ENCODE measurements around the gene PGLYRP2. TPM values are rescaled to one million over a fixed set of nuclear protein-coding genes. Genes with fewer than 3 reads are reported as not detected.
A peak's percentile ranks its signal among the peaks of the same experiment; 100 is the strongest.
"Not testable (repeated sequence)": the region's sequence is repeated elsewhere in the genome, so short reads cannot be mapped to it uniquely, and the experiment has no call there.

PGLYRP2 gene
- total RNA-seq, 2 experiments from 2014 or later: 0.25 to 0.27 TPM

GRCh38 chr19:15488489-15489226 lies 9.4 kb upstream of the PGLYRP2 start:
- POLR2A ChIA-PET: no interaction called here
- H3K36me3 Mint-ChIP-seq (ENCODE audit: low read depth): no peaks in the 10 kb centered on the region
- no peak for DNase-seq
- peaks cover 7% of the 10 kb centered on the region for H3K9me3 Mint-ChIP-seq
- no peak overlapping the region for H3K27ac Mint-ChIP-seq
- H3K4me3 Mint-ChIP-seq: no peak overlapping the region
- H3K27me3 Mint-ChIP-seq: peaks cover 2% of the 10 kb centered on the region
- CTCF ChIA-PET: no interaction called here
- ATAC-seq: no peak
- intact Hi-C loops (cut with micrococcal nuclease): no loop called here
- H3K4me1 Mint-ChIP-seq (ENCODE audit: low read depth): peaks cover 6% of the 10 kb centered on the region
- TF ChIP-seq CTCF (IDR thresholded peaks at IDR 0.05): no peak

GRCh38 chr19:15487038-15487437 lies 7.7 kb upstream of the PGLYRP2 start:
- Mint-ChIP-seq H3K27ac (no peak overlapping the region), H3K4me1 (ENCODE audit: low read depth) (peaks cover 16% of the 10 kb centered on the region), H3K4me3 (no peak overlapping the region), H3K9me3 (peaks cover 7% of the 10 kb centered on the region), H3K36me3 (ENCODE audit: low read depth) (no peaks in the 10 kb centered on the region), H3K27me3 (no peaks in the 10 kb centered on the region)
- intact Hi-C loops (cut with micrococcal nuclease): no loop called here
- TF ChIP-seq CTCF (IDR thresholded peaks at IDR 0.05): no peak
- POLR2A ChIA-PET: interaction anchor here (1.1 kb wide), 1 partner anchor 19 kb away, joined by 6 read pairs; no protein-coding TSS in a partner anchor
- DNase-seq (no peak), ATAC-seq (no peak)
- CTCF ChIA-PET: no interaction called here

- H3K27ac Mint-ChIP-seq; H3K27me3 Mint-ChIP-seq; H3K9me3 Mint-ChIP-seq; CTCF ChIA-PET; H3K36me3 Mint-ChIP-seq (ENCODE audit: low read depth); ATAC-seq; intact Hi-C loops (cut with micrococcal nuclease); DNase-seq; H3K4me3 Mint-ChIP-seq; POLR2A ChIA-PET: not testable (repeated sequence)
- peaks cover 16% of the 10 kb centered on the region for H3K4me1 Mint-ChIP-seq (ENCODE audit: low read depth)
Measured at GRCh38 chr19:15485768-15486167, 6.5 kb upstream of the PGLYRP2 start.

GRCh38 chr19:15480996-15481395 lies 1.7 kb upstream of the PGLYRP2 start:
- H3K9me3 Mint-ChIP-seq; DNase-seq; H3K36me3 Mint-ChIP-seq (ENCODE audit: low read depth); POLR2A ChIA-PET; H3K27me3 Mint-ChIP-seq; ATAC-seq; intact Hi-C loops (cut with micrococcal nuclease); H3K27ac Mint-ChIP-seq; H3K4me3 Mint-ChIP-seq: not testable (repeated sequence)
- CTCF ChIA-PET: interaction anchor here (1.4 kb wide), 1 partner anchor 74 kb away, joined by 6 read pairs; no protein-coding TSS in a partner anchor
- peaks cover 43% of the 10 kb centered on the region for H3K4me1 Mint-ChIP-seq (ENCODE audit: low read depth)

- H3K36me3 Mint-ChIP-seq (ENCODE audit: low read depth): no peaks in the 10 kb centered on the region
- CTCF ChIA-PET: interaction anchor here (1.0 to 1.2 kb wide), 2 partner anchors 79 to 97 kb away, joined by 3 read pairs; partner anchors contain the start of gene AKAP8
- no peaks in the 10 kb centered on the region for H3K27me3 Mint-ChIP-seq
- POLR2A ChIA-PET: no interaction called here
- no peak overlapping the region for H3K4me3 Mint-ChIP-seq
- no peaks in the 10 kb centered on the region for H3K9me3 Mint-ChIP-seq
- H3K27ac Mint-ChIP-seq: no peak overlapping the region
- DNase-seq (peak; percentile 26), ATAC-seq (peak; percentile 36)
- intact Hi-C loops (cut with micrococcal nuclease): no loop called here
- H3K4me1 Mint-ChIP-seq (ENCODE audit: low read depth): peaks cover 34% of the 10 kb centered on the region
- TF ChIP-seq CTCF (IDR thresholded peaks at IDR 0.05): no peak
Measured at GRCh38 chr19:15476325-15476724, 3.0 kb downstream of the PGLYRP2 start.

GRCh38 chr19:15475611-15476010 lies 3.7 kb downstream of the PGLYRP2 start:
- no peak for ATAC-seq

More at GRCh38 chr19:15475611-15476010, 3.7 kb downstream of the PGLYRP2 start:
- Mint-ChIP-seq H3K27me3 (no peaks in the 10 kb centered on the region), H3K4me1 (ENCODE audit: low read depth) (peaks cover 34% of the 10 kb centered on the region), H3K9me3 (no peaks in the 10 kb centered on the region), H3K36me3 (ENCODE audit: low read depth) (no peaks in the 10 kb centered on the region), H3K27ac (no peak overlapping the region), H3K4me3 (no peak overlapping the region)
- DNase-seq: no peak
- intact Hi-C loops (cut with micrococcal nuclease): no loop called here
- TF ChIP-seq CTCF (IDR thresholded peaks at IDR 0.05): no peak
- CTCF ChIA-PET: interaction anchor here (1.0 kb wide), 1 partner anchor 80 kb away, joined by 3 read pairs; no protein-coding TSS in a partner anchor
- POLR2A ChIA-PET: no interaction called here

Measured in activated CD8-positive, alpha-beta T cell treated with anti-CD3 and anti-CD28 coated beads for 36 hours (primary cell).